ENCODE measurements around the gene GAL.

GAL gene

DNA sequence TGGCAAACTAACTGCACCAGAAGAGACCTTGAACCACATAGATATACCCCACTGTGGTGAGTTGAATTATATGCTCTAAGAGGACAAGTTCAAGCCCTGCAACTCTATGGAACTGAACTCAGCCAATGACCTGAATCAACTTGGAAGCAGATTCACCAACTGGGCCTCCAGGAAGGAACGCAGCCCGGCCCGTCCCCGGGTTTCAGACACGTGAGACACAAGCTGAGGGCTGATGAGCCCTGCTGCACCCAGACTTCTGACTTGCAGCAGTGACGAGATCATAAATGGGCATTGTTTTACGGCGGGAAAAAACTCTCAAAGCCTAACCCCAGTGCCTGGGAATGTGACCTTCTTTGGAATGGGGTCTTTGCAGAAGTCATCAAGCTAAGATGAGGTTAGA, 28.5 kb upstream of the GAL start:
- TF ChIP-seq TAF1 (IDR thresholded peaks at IDR 0.05; ENCODE audit: borderline replicate concordance, insufficient read depth, low read length), result no peak
- no peak for TF ChIP-seq POLR2AphosphoS5 (IDR thresholded peaks at IDR 0.05; ENCODE audit: low read depth, low read length)
- TF ChIP-seq, protein P1, sequence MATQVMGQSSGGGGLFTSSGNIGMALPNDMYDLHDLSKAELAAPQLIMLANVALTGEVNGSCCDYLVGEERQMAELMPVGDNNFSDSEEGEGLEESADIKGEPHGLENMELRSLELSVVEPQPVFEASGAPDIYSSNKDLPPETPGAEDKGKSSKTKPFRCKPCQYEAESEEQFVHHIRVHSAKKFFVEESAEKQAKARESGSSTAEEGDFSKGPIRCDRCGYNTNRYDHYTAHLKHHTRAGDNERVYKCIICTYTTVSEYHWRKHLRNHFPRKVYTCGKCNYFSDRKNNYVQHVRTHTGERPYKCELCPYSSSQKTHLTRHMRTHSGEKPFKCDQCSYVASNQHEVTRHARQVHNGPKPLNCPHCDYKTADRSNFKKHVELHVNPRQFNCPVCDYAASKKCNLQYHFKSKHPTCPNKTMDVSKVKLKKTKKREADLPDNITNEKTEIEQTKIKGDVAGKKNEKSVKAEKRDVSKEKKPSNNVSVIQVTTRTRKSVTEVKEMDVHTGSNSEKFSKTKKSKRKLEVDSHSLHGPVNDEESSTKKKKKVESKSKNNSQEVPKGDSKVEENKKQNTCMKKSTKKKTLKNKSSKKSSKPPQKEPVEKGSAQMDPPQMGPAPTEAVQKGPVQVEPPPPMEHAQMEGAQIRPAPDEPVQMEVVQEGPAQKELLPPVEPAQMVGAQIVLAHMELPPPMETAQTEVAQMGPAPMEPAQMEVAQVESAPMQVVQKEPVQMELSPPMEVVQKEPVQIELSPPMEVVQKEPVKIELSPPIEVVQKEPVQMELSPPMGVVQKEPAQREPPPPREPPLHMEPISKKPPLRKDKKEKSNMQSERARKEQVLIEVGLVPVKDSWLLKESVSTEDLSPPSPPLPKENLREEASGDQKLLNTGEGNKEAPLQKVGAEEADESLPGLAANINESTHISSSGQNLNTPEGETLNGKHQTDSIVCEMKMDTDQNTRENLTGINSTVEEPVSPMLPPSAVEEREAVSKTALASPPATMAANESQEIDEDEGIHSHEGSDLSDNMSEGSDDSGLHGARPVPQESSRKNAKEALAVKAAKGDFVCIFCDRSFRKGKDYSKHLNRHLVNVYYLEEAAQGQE (IDR thresholded peaks at IDR 0.05; ENCODE audit: insufficient read depth in 1 of 2, low read depth in 2 of 2, low read length in 2 of 2), result no peak
- TF ChIP-seq FOXP2 (optimal IDR thresholded peaks at IDR 0.05; ENCODE audit: borderline replicate concordance, extremely low read depth, extremely low read length, insufficient read depth), result no peak
- TF ChIP-seq SIN3A (IDR thresholded peaks at IDR 0.05; ENCODE audit: borderline replicate concordance, insufficient read depth, low read length), result no peak

DNA sequence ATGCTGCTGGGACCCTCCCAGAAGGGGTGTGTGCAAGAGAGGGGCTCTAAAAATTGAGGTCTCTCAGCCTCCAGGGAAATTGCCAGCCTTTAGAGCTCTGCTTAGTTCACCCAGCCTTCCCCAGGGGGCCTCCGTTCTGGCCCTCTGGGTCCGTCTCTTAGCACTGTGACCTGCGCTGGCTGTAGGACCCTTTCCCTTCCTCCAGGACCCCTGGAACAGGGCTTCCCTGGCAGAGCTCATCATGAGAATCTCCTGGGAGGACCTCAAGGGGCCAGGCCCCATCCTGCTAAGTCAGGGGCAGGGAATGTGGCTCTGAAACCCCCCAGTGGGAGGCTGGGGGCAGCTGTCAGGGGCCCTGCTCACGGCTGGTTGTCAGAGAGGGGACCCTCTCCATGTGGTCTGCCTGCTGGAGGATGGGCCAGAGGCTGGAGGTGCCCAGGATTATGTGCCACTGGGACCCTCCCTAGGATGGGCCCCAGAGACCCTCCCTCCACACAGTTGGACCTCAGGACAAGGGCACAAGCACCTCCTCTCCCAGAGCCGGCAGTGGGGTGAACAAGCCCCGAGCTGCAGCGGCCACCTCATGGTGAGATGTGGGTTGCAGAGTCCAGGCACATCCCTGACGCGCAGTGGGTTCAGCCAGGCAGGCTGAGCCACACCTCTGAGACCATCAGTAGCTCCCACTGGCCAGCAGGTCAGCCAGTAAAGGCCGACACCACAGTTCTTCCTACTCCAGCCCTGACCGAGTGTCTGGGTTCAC, 27.1 kb upstream of the GAL start:
- TF ChIP-seq TAF1 (IDR thresholded peaks at IDR 0.05; ENCODE audit: borderline replicate concordance, insufficient read depth, low read length) (no peak), POLR2AphosphoS5 (IDR thresholded peaks at IDR 0.05; ENCODE audit: low read depth, low read length) (no peak), FOXP2 (optimal IDR thresholded peaks at IDR 0.05; ENCODE audit: borderline replicate concordance, extremely low read depth, extremely low read length, insufficient read depth) (no peak), SIN3A (IDR thresholded peaks at IDR 0.05; ENCODE audit: borderline replicate concordance, insufficient read depth, low read length) (no peak)
- TF ChIP-seq, protein P1 (IDR thresholded peaks at IDR 0.05; ENCODE audit: insufficient read depth in 1 of 2, low read depth in 2 of 2, low read length in 2 of 2), result no peak

DNA sequence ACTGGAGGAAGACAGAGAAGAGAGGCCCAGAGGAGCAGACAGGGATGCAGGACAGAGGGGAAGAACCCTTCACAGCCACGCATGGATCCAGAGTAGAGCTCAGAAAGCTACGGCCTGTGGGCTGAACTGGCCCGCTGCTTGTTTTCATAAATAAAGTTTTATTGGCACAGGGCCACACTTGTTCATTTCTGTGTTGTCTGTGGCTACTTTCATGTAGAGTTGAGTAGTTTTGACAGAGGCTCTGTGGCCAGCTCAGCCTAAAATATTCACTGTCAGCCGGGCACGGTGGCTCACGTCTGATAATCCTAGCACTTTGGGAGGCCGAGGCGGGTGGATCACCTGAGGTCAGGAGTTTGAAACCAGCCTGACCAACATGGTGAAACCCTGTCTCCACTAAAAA, 26.2 kb upstream of the GAL start:
- TF ChIP-seq, protein P1 (IDR thresholded peaks at IDR 0.05; ENCODE audit: insufficient read depth in 1 of 2, low read depth in 2 of 2, low read length in 2 of 2), result no peak
- TF ChIP-seq POLR2AphosphoS5 (IDR thresholded peaks at IDR 0.05; ENCODE audit: low read depth, low read length) (no peak), SIN3A (IDR thresholded peaks at IDR 0.05; ENCODE audit: borderline replicate concordance, insufficient read depth, low read length) (0 out of 2 replicates have a peak, but pooled peaks have one; percentile 49), FOXP2 (optimal IDR thresholded peaks at IDR 0.05; ENCODE audit: borderline replicate concordance, extremely low read depth, extremely low read length, insufficient read depth) (no peak), TAF1 (IDR thresholded peaks at IDR 0.05; ENCODE audit: borderline replicate concordance, insufficient read depth, low read length) (no peak)

DNA sequence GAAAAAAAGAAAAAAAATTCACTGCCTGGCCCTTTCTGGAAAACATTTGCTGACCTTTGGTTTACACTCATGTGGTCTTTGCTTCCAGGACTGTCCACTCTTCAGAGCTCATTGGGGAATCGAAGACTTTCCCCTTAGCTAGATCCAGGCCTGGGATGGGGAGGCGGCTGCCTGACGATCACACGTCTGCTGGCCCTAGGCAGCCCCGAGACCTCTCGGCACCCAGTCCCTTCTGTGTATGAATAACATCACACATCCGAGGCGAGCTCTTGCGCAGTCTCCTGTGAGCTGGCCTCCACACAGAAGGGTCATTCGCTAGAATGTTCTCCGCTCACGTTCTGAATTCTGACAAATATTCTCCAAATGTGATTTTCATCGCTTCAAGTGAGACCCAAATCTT, 25.7 kb upstream of the GAL start:
- TF ChIP-seq TAF1 (IDR thresholded peaks at IDR 0.05; ENCODE audit: borderline replicate concordance, insufficient read depth, low read length) (no peak), POLR2AphosphoS5 (IDR thresholded peaks at IDR 0.05; ENCODE audit: low read depth, low read length) (no peak)

DNA sequence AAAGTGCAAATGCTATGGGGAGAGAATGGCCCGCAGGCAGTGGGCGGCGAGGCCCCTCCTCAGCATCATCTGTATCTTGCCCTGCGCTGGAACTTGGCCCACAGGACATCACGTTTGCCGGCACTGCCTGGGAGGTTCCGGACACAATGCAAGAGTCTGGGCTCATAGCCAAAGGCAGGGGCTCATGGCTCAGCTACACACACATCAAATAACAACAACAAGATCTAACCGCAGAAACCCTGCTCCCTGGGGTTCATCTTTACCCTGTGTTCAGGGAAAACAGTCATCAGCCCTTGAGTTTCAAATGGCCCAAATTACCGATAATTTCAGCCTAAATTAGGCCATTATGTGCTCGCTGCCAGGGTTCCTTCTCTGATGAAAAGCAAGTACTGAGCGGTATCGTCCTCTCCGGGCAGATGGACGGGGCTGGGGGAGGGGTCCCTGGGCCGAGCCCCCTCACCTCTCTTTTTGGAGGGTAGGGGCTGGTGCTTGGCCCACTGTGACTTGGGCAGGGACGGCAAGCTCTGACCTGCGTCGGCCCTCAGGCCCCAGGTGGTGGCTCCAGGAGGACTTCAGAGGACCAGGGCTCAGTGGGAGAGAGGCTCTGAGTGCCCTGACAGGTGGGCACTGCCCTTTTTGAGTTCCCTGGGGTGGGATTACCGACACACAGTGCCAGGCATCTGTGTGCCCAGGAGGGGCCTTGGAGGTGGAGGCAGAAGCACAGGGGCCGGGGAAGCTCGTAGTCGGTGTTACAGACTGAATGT, 25.0 kb upstream of the GAL start:
- TF ChIP-seq FOXP2 (optimal IDR thresholded peaks at IDR 0.05; ENCODE audit: borderline replicate concordance, extremely low read depth, extremely low read length, insufficient read depth) (peak; percentile 97), SIN3A (IDR thresholded peaks at IDR 0.05; ENCODE audit: borderline replicate concordance, insufficient read depth, low read length) (peak; percentile 94; the same call in 1 of the 2 replicates), TAF1 (IDR thresholded peaks at IDR 0.05; ENCODE audit: borderline replicate concordance, insufficient read depth, low read length) (no peak)
- TF ChIP-seq, protein P1 (IDR thresholded peaks at IDR 0.05; ENCODE audit: insufficient read depth in 1 of 2, low read depth in 2 of 2, low read length in 2 of 2), result peak in 1 of 2 experiments; percentile 65; a peak in 1 of 4 replicates
